GM23248 (cell line): ENCODE data around the gene CLIC5. TPM values are rescaled to one million over a fixed set of nuclear protein-coding genes. Genes with fewer than 3 reads are reported as not detected.

Experiments used
- DNase-seq: peaks from one replicate; pipeline ENCODE4 v3.0.0-alpha.2; 2015
- H2AFZ ChIP-seq: fragments of 200-600 bp; sonication (generic); 2 replicates; pipeline ENCODE4 v1.6.1; 2016; ENCODE audit warnings: antibody characterized with exemption
- H3F3A ChIP-seq: fragments of 200-600 bp; sonication (generic); 2 replicates; pipeline ENCODE4 v1.6.1; 2016; ENCODE audit warnings: mild to moderate bottlenecking, antibody characterized with exemption, mixed run types; ENCODE audit not compliant: insufficient read depth
- H3K27ac ChIP-seq: fragments of 200-600 bp; sonication (generic); 2 replicates; pipeline ENCODE4 v1.5.1; 2016; ENCODE audit warnings: mild to moderate bottlenecking
- H3K27me3 ChIP-seq: fragments of 200-600 bp; sonication (generic); replicated peaks from 2 replicates; pipeline ENCODE4 v1.6.1; 2016; ENCODE audit warnings: mild to moderate bottlenecking; ENCODE audit not compliant: insufficient read depth
- H3K36me3 ChIP-seq: fragments of 200-600 bp; sonication (generic); 2 replicates; pipeline ENCODE4 v1.6.1; 2016; ENCODE audit warnings: low read depth, mild to moderate bottlenecking
- H3K4me1 ChIP-seq: fragments of 200-600 bp; sonication (generic); 2 replicates; pipeline ENCODE4 v1.6.1; 2016; ENCODE audit warnings: mild to moderate bottlenecking; ENCODE audit not compliant: insufficient read depth
- H3K4me2 ChIP-seq: fragments of 200-600 bp; sonication (generic); one replicate; pipeline ENCODE4 v1.6.1; 2016; ENCODE audit warnings: mild to moderate bottlenecking; ENCODE audit not compliant: unreplicated experiment
- H3K4me3 ChIP-seq: fragments of 200-600 bp; sonication (generic); 2 replicates; pipeline ENCODE4 v1.5.1; 2016; ENCODE audit warnings: mild to moderate bottlenecking
- H3K79me2 ChIP-seq: fragments of 200-600 bp; sonication (generic); 2 replicates; pipeline ENCODE4 v1.6.1; 2016; ENCODE audit warnings: mild to moderate bottlenecking; ENCODE audit not compliant: insufficient read depth
- H3K9ac ChIP-seq: fragments of 200-600 bp; sonication (generic); 2 replicates; pipeline ENCODE4 v1.6.1; 2016; ENCODE audit warnings: mild to moderate bottlenecking
- H3K9me2 ChIP-seq: fragments of 200-600 bp; sonication (generic); 2 replicates; pipeline ENCODE4 v1.6.1; 2016; ENCODE audit warnings: mixed run types, mild to moderate bottlenecking, moderate library complexity; ENCODE audit not compliant: insufficient read depth
- H3K9me3 ChIP-seq: fragments of 200-600 bp; sonication (generic); one replicate; pipeline ENCODE4 v1.6.1; 2017; ENCODE audit warnings: low read depth
- H4K20me1 ChIP-seq: fragments of 200-600 bp; sonication (generic); 2 replicates; pipeline ENCODE4 v1.6.0; 2016; ENCODE audit not compliant: insufficient read depth
- EZH2 ChIP-seq: fragments of 200-600 bp; sonication (generic); IDR thresholded peaks from 2 replicates; pipeline ENCODE4 v1.6.1; 2018; ENCODE audit warnings: antibody characterized with exemption, mild to moderate bottlenecking; ENCODE audit not compliant: insufficient read depth, poor library complexity, severe bottlenecking
- EZH2phosphoT487 ChIP-seq: fragments of 200-600 bp; sonication (generic); IDR thresholded peaks from 2 replicates; pipeline ENCODE4 v1.6.1; 2018; ENCODE audit warnings: antibody characterized with exemption, moderate library complexity, mild to moderate bottlenecking, low read depth; ENCODE audit not compliant: insufficient read depth
- WGBS, 2 experiments: methylation state at CpG; one replicate each; pipeline ENCODE4 v1.1.6; 2015 to 2017; ENCODE audit warnings: low lambda C conversion rate in 2 of 2, low coverage in 1 of 2; ENCODE audit errors: missing lambda C conversion rate in 2 of 2; 5-methylcytosine and 5-hydroxymethylcytosine counted together
- in situ Hi-C: fragments of 300-500 bp; cut with MboI; formaldehyde crosslinking; loops from 2 replicates; pipeline ENCODE4 v1.15.0; 2020
- polyA plus RNA-seq: library from polyadenylated mRNA; unstranded; fragments of >200 nt; fragmentation: Nextera tagmentation; extraction: Ambion mirVana; gene quantifications from 2 replicates; pipeline ENCODE4 v1.2.1, GENCODE V29; 2016
- total RNA-seq: library from RNA; depleted of rRNA; stranded (reverse); fragments of >200 nt; shearing (Covaris generic); gene quantifications from 2 replicates; pipeline ENCODE4 v1.2.3, GENCODE V29; 2014; rRNA removed

CLIC5 gene
- total RNA-seq (not detected in 2 replicates), polyA plus RNA-seq (not detected in 2 replicates)

- H3F3A ChIP-seq, result no peaks in the 10 kb centered on the region
Observed at GRCh38 chr6:46015119-46015968, at the start of gene CLIC5. Gene CLIC5, minus strand, starts transcription at chr6:46015860. Its CDS starts 318 bp downstream, at chr6:46015542.

GRCh38 chr6:46062991-46063390 lies 47.3 kb upstream of the CLIC5 start:
- Histone ChIP-seq H3K4me1 (no peaks in the 10 kb centered on the region), H3K4me2 (no peak overlapping the region), H4K20me1 (no peaks in the 10 kb centered on the region), H3K79me2 (no peaks in the 10 kb centered on the region), H3K4me3 (no peak overlapping the region), H3K9me3 (no peaks in the 10 kb centered on the region), H3K9me2 (no peaks in the 10 kb centered on the region), H3K9ac (no peak overlapping the region), H2AFZ (no peak overlapping the region), H3K27me3 (peaks cover 26% of the 10 kb centered on the region), H3K27ac (no peak overlapping the region), H3F3A (no peaks in the 10 kb centered on the region), H3K36me3 (no peaks in the 10 kb centered on the region)
- TF ChIP-seq EZH2phosphoT487 (no peak), EZH2 (no peak)
- in situ Hi-C loops, result no loop called here
- DNase-seq, result no peak

More at GRCh38 chr6:46015119-46015968, at the start of gene CLIC5:
- Histone ChIP-seq H3K36me3 (no peaks in the 10 kb centered on the region), H3K27ac (no peak within 1 kb of the TSS), H3K27me3 (peaks cover 58% of the 10 kb centered on the region), H3K4me2 (no peak within 1 kb of the TSS), H3K79me2 (no peaks in the 10 kb centered on the region), H3K9ac (no peak within 1 kb of the TSS), H3K4me3 (no peak within 1 kb of the TSS), H3K9me2 (no peaks in the 10 kb centered on the region), H2AFZ (no peak within 1 kb of the TSS), H3K4me1 (no peaks in the 10 kb centered on the region), H4K20me1 (no peaks in the 10 kb centered on the region), H3K9me3 (no peaks in the 10 kb centered on the region)
- in situ Hi-C loops, result no loop called here
- TF ChIP-seq EZH2, result peak; percentile 92
- no peak for TF ChIP-seq EZH2phosphoT487
- WGBS, 2 experiments, result 6 to 7% methylated on average over 45 to 75 of the region's 82 CpGs
- DNase-seq, result no peak

- DNase-seq, result no peak
Observed at GRCh38 chr6:46062312-46062711, 46.7 kb upstream of the CLIC5 start.

GRCh38 chr6:46061497-46061896 lies 45.8 kb upstream of the CLIC5 start:
- Histone ChIP-seq H3K27me3 (peaks cover 17% of the 10 kb centered on the region), H3K79me2 (no peaks in the 10 kb centered on the region), H4K20me1 (no peaks in the 10 kb centered on the region), H3K4me3 (no peak overlapping the region), H3K9ac (no peak overlapping the region), H2AFZ (no peak overlapping the region), H3F3A (no peaks in the 10 kb centered on the region), H3K9me2 (no peaks in the 10 kb centered on the region), H3K36me3 (no peaks in the 10 kb centered on the region), H3K27ac (no peak overlapping the region), H3K4me1 (no peaks in the 10 kb centered on the region), H3K4me2 (no peak overlapping the region), H3K9me3 (no peaks in the 10 kb centered on the region)
- in situ Hi-C loops, result no loop called here
- DNase-seq, result no peak
- 0 to 4% methylated on average over 1 of the region's 1 CpG for WGBS, 2 experiments
- TF ChIP-seq EZH2phosphoT487, result no peak
- no peak for TF ChIP-seq EZH2

More at GRCh38 chr6:46062312-46062711, 46.7 kb upstream of the CLIC5 start:
- no peaks in the 10 kb centered on the region for H3F3A ChIP-seq
- no peak for TF ChIP-seq EZH2phosphoT487
- no peak for TF ChIP-seq EZH2
- no peaks in the 10 kb centered on the region for H3K4me1 ChIP-seq
- no peak overlapping the region for H2AFZ ChIP-seq
- no peak overlapping the region for H3K9ac ChIP-seq
- no peaks in the 10 kb centered on the region for H3K79me2 ChIP-seq
- H3K9me3 ChIP-seq, result no peaks in the 10 kb centered on the region
- peaks cover 19% of the 10 kb centered on the region for H3K27me3 ChIP-seq
- H3K27ac ChIP-seq, result no peak overlapping the region
- no peak overlapping the region for H3K4me3 ChIP-seq
- in situ Hi-C loops, result no loop called here
- H4K20me1 ChIP-seq, result no peaks in the 10 kb centered on the region
- 6 to 9% methylated on average over 2 of the region's 2 CpGs for WGBS, 2 experiments
- H3K36me3 ChIP-seq, result no peaks in the 10 kb centered on the region
- no peak overlapping the region for H3K4me2 ChIP-seq
- no peaks in the 10 kb centered on the region for H3K9me2 ChIP-seq
